HepG2 (cell line): Measurements from ENCODE around the gene RAP2C. TPM values are rescaled to one million over a fixed set of nuclear protein-coding genes. Genes with fewer than 3 reads are reported as not detected.

ENCODE experiments used
- BORCS8-MEF2B ChIP-seq: sonication (generic); formaldehyde crosslinking; IDR thresholded peaks from 2 replicates; pipeline ENCODE4 v1.8.0; 2022; ENCODE audit warnings: mild to moderate bottlenecking, missing genetic modification reagents
- HDAC1 ChIP-seq: sonication (generic); formaldehyde crosslinking; IDR thresholded peaks from 2 replicates; pipeline ENCODE4 v1.5.1; 2020; ENCODE audit warnings: mild to moderate bottlenecking, missing genetic modification reagents
- HNRNPH1 ChIP-seq: fragments of 200-400 bp; formaldehyde crosslinking; optimal IDR thresholded peaks from 2 replicates; pipeline ENCODE3; 2017; ENCODE audit warnings: mild to moderate bottlenecking, low read depth, low read length
- HNRNPL ChIP-seq: fragments of 200-400 bp; formaldehyde crosslinking; IDR thresholded peaks from 2 replicates; pipeline ENCODE4 v1.6.1; 2017; ENCODE audit warnings: mild to moderate bottlenecking, low read depth, low read length
- KLF16 ChIP-seq, 2 experiments: sonication (generic) in 1 of 2; formaldehyde crosslinking in 1 of 2; IDR thresholded peaks; 2 replicates each; pipeline versions ENCODE4 v1.6.1 to v1.8.0; 2016 to 2023; ENCODE audit warnings: missing genetic modification reagents in 2 of 2, missing compliant biosample characterization in 1 of 2
- NR2F2 ChIP-seq: IDR thresholded peaks from 2 replicates; pipeline ENCODE4 v1.6.1; 2012; ENCODE audit warnings: low read depth, inconsistent platforms, borderline replicate concordance
- POLR2AphosphoS2 ChIP-seq: IDR thresholded peaks from 2 replicates; pipeline ENCODE4 v1.6.1; 2011; ENCODE audit warnings: low read depth, low read length, improper control_type of control experiment
- RARA ChIP-seq: IDR thresholded peaks from 2 replicates; pipeline ENCODE4 v1.6.1; 2016; ENCODE audit warnings: missing genetic modification reagents, missing compliant biosample characterization
- RBM22 ChIP-seq: fragments of 200-400 bp; formaldehyde crosslinking; optimal IDR thresholded peaks from 2 replicates; pipeline ENCODE3; 2017; ENCODE audit warnings: mild to moderate bottlenecking, low read length, moderate library complexity
- SMAD3 ChIP-seq: sonication (generic); formaldehyde crosslinking; IDR thresholded peaks from 2 replicates; pipeline ENCODE4 v1.4.0; 2020; ENCODE audit warnings: missing genetic modification reagents
- ZFX ChIP-seq: sonication (generic); formaldehyde crosslinking; IDR thresholded peaks from 2 replicates; pipeline ENCODE4 v1.4.0; 2020; ENCODE audit warnings: mild to moderate bottlenecking, low read depth, missing genetic modification reagents, moderate library complexity
- ZNF263 ChIP-seq: sonication (generic); formaldehyde crosslinking; IDR thresholded peaks from 2 replicates; pipeline ENCODE4 v1.4.0; 2020; ENCODE audit warnings: missing genetic modification reagents
- ZNF44 ChIP-seq: sonication (generic); formaldehyde crosslinking; IDR thresholded peaks from 2 replicates; pipeline ENCODE4 v1.5.1; 2020; ENCODE audit warnings: mild to moderate bottlenecking, missing genetic modification reagents
- ZNF782 ChIP-seq: sonication (generic); formaldehyde crosslinking; IDR thresholded peaks from 2 replicates; pipeline ENCODE4 v1.4.0; 2020; ENCODE audit warnings: missing genetic modification reagents, mild to moderate bottlenecking, borderline replicate concordance
- ZSCAN9 ChIP-seq: IDR thresholded peaks from 2 replicates; pipeline ENCODE4 v1.6.1; 2016; ENCODE audit warnings: borderline replicate concordance
- polyA plus RNA-seq, 8 experiments: library from polyadenylated mRNA; depleted of rRNA in 3 of 8; stranded (reverse) in 7 of 8; unstranded in 1 of 8; fragments of >200 nt; fragmentation: Illumina TruSeq in 4 of 8; extraction: Trizol in 4 of 8; gene quantifications; 2 replicates each; pipeline versions ENCODE4 v1.2.1 to v1.2.3, GENCODE V29; 2011 to 2016; ENCODE audit warnings: low read depth in 4 of 8, missing spikeins in 1 of 8, mixed read lengths in 1 of 8; ENCODE audit not compliant: insufficient read depth in 1 of 8
- total RNA-seq, 5 experiments: library from RNA; depleted of rRNA; stranded (reverse); fragments of >200 nt; fragmentation: Illumina TruSeq; extraction: Trizol; gene quantifications; 2 replicates each; pipeline ENCODE4 v1.2.3, GENCODE V29; 2016; ENCODE audit warnings: low read depth in 1 of 5
- TF ChIP-seq, protein P1 (sequence below): sonication (generic); formaldehyde crosslinking; IDR thresholded peaks from 2 replicates; pipeline ENCODE4 v1.4.0; 2020; ENCODE audit warnings: missing genetic modification reagents, borderline replicate concordance
- TF ChIP-seq, protein P2 (sequence below): sonication (generic); formaldehyde crosslinking; IDR thresholded peaks from 2 replicates; pipeline ENCODE4 v1.8.1; 2022; ENCODE audit warnings: low read depth, mild to moderate bottlenecking, missing genetic modification reagents
- TF ChIP-seq, protein P3 (sequence below): sonication (generic); formaldehyde crosslinking; IDR thresholded peaks from 2 replicates; pipeline ENCODE4 v1.5.0; 2020; ENCODE audit warnings: missing genetic modification reagents
- TF ChIP-seq, protein P4 (sequence below): sonication (generic); formaldehyde crosslinking; IDR thresholded peaks from 2 replicates; pipeline ENCODE4 v1.8.1; 2023; ENCODE audit warnings: mild to moderate bottlenecking, missing genetic modification reagents
- TF ChIP-seq, protein P5 (sequence below): sonication (generic); formaldehyde crosslinking; IDR thresholded peaks from 2 replicates; pipeline ENCODE4 v1.4.0; 2020; ENCODE audit warnings: missing genetic modification reagents

RAP2C gene
- total and polyA plus RNA-seq, 2 of the 13 experiments (the other 11 are each of a cell fraction or from before 2014, with no cell fraction given), result 8.0 to 28.5 TPM

DNA sequence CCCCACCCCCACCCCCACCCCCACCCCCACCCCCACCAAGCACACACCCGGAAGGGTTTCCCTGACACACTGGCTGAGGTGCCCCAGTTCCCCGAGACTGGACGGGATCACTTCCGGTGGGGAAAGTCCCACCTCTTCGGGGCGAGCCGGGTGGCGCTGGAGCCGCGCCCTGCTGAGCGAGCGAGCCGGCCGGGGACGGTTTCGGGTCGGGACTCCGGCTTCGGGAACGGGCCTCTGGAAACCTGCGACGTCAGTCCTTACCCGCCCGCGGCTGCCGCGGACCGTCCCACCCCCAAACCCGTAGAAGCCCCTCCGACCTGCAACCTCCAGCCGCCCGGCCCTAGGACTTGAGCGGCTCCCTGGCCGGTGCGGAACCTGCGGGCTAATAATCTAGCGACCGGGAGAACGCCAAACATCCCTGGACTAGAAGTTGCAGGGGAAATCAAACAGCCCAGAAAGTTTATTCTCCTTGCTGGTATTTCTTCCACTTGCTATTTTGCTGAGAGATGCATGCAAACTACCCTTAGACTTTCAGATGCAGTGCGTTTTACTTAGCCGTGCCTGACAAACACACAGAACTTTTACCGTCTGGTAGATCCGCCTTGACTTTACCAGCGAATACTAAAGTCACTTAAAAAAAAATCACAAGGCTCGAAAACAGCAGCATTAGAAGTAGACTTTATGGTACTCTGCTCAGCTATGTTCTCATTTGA, 991 bp downstream of the RAP2C start (continued):
- TF ChIP-seq SMAD3, result 0 out of 2 replicates have a peak, but pooled peaks have one; percentile 38
- TF ChIP-seq HNRNPH1, result no peak
- TF ChIP-seq, protein P1, sequence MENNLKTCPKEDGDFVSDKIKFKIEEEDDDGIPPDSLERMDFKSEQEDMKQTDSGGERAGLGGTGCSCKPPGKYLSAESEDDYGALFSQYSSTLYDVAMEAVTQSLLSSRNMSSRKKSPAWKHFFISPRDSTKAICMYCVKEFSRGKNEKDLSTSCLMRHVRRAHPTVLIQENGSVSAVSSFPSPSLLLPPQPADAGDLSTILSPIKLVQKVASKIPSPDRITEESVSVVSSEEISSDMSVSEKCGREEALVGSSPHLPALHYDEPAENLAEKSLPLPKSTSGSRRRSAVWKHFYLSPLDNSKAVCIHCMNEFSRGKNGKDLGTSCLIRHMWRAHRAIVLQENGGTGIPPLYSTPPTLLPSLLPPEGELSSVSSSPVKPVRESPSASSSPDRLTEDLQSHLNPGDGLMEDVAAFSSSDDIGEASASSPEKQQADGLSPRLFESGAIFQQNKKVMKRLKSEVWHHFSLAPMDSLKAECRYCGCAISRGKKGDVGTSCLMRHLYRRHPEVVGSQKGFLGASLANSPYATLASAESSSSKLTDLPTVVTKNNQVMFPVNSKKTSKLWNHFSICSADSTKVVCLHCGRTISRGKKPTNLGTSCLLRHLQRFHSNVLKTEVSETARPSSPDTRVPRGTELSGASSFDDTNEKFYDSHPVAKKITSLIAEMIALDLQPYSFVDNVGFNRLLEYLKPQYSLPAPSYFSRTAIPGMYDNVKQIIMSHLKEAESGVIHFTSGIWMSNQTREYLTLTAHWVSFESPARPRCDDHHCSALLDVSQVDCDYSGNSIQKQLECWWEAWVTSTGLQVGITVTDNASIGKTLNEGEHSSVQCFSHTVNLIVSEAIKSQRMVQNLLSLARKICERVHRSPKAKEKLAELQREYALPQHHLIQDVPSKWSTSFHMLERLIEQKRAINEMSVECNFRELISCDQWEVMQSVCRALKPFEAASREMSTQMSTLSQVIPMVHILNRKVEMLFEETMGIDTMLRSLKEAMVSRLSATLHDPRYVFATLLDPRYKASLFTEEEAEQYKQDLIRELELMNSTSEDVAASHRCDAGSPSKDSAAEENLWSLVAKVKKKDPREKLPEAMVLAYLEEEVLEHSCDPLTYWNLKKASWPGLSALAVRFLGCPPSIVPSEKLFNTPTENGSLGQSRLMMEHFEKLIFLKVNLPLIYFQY (CRISPR knock-in tag), result peak; percentile 46; the same call in 1 of the 2 replicates
- TF ChIP-seq BORCS8-MEF2B, result no peak
- TF ChIP-seq, protein P2, sequence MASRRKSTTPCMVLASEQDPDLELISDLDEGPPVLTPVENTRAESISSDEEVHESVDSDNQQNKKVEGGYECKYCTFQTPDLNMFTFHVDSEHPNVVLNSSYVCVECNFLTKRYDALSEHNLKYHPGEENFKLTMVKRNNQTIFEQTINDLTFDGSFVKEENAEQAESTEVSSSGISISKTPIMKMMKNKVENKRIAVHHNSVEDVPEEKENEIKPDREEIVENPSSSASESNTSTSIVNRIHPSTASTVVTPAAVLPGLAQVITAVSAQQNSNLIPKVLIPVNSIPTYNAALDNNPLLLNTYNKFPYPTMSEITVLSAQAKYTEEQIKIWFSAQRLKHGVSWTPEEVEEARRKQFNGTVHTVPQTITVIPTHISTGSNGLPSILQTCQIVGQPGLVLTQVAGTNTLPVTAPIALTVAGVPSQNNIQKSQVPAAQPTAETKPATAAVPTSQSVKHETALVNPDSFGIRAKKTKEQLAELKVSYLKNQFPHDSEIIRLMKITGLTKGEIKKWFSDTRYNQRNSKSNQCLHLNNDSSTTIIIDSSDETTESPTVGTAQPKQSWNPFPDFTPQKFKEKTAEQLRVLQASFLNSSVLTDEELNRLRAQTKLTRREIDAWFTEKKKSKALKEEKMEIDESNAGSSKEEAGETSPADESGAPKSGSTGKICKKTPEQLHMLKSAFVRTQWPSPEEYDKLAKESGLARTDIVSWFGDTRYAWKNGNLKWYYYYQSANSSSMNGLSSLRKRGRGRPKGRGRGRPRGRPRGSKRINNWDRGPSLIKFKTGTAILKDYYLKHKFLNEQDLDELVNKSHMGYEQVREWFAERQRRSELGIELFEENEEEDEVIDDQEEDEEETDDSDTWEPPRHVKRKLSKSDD (CRISPR knock-in tag), result no peak
- no peak for TF ChIP-seq RBM22
- TF ChIP-seq ZSCAN9 (CRISPR knock-in tag), result no peak
- TF ChIP-seq KLF16 (CRISPR knock-in tag; IDR thresholded peaks at IDR 0.05), result peak in 1 of 2 experiments; percentile 48; a peak in 1 of 4 replicates
- TF ChIP-seq ZFX (CRISPR knock-in tag), result peak; percentile 58; the same call in 1 of the 2 replicates
- TF ChIP-seq, protein P3, sequence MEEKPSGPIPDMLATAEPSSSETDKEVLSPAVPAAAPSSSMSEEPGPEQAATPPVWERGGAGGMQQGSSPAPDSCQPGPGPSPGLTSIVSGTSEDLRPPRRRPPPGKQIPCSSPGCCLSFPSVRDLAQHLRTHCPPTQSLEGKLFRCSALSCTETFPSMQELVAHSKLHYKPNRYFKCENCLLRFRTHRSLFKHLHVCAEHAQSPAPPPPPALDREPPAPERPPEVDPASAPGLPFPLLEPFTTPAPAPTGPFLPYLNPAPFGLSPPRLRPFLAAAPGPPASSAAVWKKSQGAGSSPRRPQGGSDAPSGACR, result no peak
- no peak for TF ChIP-seq HNRNPL
- peak; percentile 55; the same call in 1 of the 2 replicates for TF ChIP-seq HDAC1
- TF ChIP-seq ZNF44 (CRISPR knock-in tag), result no peak
- no peak for TF ChIP-seq POLR2AphosphoS2
- TF ChIP-seq RARA (CRISPR knock-in tag), result 0 out of 2 replicates have a peak, but pooled peaks have one; percentile 24
- TF ChIP-seq ZNF782 (CRISPR knock-in tag), result no peak
- peak; percentile 19; the same call in 1 of the 2 replicates for TF ChIP-seq ZNF263 (CRISPR knock-in tag)
- TF ChIP-seq, protein P4, sequence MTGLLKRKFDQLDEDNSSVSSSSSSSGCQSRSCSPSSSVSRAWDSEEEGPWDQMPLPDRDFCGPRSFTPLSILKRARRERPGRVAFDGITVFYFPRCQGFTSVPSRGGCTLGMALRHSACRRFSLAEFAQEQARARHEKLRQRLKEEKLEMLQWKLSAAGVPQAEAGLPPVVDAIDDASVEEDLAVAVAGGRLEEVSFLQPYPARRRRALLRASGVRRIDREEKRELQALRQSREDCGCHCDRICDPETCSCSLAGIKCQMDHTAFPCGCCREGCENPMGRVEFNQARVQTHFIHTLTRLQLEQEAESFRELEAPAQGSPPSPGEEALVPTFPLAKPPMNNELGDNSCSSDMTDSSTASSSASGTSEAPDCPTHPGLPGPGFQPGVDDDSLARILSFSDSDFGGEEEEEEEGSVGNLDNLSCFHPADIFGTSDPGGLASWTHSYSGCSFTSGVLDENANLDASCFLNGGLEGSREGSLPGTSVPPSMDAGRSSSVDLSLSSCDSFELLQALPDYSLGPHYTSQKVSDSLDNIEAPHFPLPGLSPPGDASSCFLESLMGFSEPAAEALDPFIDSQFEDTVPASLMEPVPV (CRISPR knock-in tag), result no peak
- TF ChIP-seq, protein P5, sequence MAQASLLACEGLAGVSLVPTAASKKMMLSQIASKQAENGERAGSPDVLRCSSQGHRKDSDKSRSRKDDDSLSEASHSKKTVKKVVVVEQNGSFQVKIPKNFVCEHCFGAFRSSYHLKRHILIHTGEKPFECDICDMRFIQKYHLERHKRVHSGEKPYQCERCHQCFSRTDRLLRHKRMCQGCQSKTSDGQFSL (CRISPR knock-in tag), result 0 out of 2 replicates have a peak, but pooled peaks have one; percentile 28
- no peak for TF ChIP-seq NR2F2
